GM19240 (cell line): ENCODE results near the gene TNKS1BP1.
"Not testable (repeated sequence)": the region's sequence is repeated elsewhere in the genome, so short reads cannot be mapped to it uniquely, and the experiment has no call there.

ENCODE experiments used
- DNase-seq: peaks from one replicate; pipeline ENCODE4 v3.0.0; 2011; ENCODE audit warnings: low spot score; ENCODE audit not compliant: insufficient read length

The TNKS1BP1 gene

GRCh38 chr11:57310630-57311086, 14.1 kb downstream of the TNKS1BP1 start:
- no peak for DNase-seq

DNA sequence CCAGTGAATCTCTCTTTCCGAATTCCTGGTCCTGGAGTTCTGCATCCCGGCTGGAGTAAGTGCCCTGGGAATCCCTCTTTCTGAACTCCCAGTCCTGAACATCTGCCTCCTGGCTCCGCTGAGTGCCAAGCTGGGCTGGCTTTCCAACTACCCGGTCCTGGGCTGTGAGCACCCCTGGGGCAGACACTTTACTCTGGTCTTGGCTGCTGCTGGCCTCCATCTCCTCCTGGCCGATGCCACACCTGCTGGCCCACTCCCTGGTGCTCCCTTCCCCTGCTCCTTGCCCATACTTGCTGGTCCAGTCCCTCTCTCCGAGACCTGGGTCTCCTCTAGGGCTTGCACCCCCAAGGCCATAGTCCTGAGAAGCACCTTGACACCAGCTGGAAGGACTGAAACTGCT, 14.7 kb downstream of the TNKS1BP1 start:
- no peak for DNase-seq

DNA sequence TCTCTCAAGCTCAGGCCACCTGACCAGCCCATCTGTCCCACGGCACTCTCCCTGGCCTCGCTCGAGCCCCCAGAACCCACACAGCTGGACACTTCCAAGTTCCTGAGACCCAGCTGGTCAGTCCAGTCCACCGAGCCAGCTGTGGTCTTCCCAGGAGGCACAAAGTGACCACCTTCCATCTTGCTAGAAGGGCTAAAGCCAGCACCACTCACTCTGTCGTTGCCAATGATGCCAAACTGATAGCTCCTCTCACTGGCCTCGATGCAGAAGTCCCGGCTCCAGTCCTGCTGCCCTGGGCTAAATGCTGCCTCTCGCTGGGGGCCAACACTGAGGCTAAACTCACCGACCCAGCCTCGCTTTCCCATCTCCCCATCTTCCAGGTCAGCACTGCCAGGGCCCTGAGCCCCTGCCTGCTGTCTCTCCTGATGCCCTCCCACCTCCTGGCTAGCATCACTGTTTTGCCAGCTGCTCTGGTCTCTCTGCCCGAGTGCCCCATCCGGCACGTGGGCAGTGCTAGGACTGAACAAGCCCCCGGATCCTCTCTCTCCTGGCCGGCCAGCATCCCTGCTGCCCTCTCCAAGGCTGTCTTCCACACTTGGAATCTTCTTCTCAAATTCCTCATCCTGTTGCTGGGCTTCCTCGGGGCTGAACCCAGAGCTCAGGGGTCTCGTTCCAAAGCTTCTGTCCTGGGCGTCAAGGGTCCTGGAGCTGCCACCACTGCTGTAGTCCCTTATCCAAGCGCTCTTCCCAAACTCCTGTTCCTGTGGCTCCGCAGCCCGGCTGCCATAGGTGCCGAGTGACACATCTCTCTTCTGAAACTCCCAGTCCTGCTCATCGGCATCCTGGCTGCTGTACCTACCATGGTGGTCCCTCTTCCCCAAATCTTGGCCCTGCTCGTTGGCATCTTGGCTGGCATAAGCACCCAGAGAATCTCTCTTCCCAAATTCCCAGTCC, 15.4 kb downstream of the TNKS1BP1 start:
- no peak for DNase-seq

DNA sequence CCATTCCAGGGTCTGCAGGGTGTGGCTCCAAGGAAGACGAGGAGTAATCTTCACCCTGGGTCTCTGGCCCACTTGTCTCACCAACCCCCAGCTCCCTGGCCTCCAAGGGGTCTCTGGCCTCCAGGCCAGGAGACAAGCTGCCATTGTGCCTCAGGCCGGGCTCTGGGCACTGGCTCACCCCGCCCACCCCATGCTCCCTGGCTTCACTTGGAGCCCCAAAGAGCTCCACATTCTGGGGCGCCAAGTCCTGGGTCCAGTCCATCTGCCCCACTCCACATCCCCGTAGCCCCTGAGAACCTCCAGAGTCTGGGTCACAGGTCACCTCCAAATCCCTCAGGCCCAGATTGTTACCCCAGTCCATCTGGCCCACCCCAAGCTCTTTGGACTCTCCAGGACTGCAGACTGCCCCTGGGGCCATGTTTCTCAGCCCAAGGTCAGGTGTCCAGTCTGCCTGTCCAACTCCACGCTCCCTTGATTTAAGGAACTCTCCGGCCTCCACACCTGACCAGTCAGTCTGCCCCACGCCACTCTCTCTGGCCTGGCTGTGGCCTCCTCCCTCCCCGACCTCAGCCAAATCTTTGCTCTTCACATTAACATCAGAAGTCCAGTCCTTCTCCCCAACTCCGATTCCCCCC, 16.2 kb downstream of the TNKS1BP1 start:
- no peak for DNase-seq

- no peak for DNase-seq
Observed at GRCh38 chr11:57307666-57308270, 17.0 kb downstream of the TNKS1BP1 start.

- no peak for DNase-seq
Observed at GRCh38 chr11:57306940-57307565, 17.7 kb downstream of the TNKS1BP1 start.

DNA sequence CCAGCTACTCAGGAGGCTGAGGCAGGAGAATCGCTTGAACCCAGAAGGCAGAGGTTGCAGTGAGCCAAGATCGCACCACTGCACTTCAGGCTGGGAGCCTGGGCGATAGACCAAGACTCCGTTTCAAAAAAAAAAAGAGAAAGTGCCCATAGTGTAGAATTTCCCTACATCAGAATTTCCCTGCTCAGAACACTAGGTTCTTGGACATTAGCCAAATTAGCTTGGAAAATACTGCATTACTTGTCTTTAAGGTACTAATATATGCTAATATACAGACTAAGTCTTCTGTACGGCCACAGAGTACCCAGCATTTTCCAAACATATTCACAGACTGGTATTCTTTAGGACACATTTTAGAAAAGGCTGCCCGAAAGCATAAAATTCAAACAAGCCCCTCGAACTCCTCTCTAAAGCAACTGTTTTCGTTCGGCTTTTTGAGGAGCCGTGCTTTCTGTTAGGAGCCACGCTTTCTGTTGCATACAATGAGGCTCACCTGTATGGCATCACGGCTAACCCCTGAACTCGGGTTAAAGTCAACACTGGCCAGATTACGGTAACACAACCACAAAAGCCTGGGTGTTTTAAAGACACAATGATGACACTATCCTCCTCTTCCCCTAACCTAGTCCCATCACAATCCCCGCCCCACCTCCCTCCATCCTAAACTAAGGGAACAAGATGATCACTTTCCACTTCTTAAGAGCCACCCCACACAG, 18.4 kb downstream of the TNKS1BP1 start:
- DNase-seq: no peak

GRCh38 chr11:57305523-57305922, 19.2 kb downstream of the TNKS1BP1 start:
- no peak for DNase-seq

DNA sequence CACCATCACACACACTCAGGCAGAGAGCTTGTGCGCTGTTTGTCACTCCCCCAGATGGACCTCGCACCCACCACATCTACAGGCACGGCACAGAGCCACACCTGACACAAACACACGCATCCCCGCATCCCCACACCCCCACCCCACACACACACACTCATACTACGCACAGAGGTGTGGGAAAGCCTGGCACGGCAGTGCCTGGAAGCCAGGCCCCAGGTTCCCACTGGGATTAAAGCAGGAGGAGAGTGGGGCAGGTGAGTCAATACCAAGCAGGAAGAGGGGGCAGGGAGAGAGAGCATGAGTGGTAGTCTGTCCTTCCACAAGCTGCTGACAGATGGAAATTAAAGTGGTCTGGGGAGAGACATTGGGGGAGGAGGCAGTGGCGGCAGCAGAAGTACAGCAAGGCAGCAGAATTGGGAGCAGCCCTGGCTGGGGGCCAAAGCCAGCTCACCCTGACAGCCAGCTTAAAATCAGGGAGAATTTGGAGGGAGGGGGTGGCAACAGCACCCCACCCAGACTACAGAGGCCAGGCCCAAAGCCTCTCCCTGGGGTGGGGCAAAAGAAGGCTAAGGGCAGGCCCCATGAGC, 20.7 kb downstream of the TNKS1BP1 start:
- DNase-seq: no peak

DNA sequence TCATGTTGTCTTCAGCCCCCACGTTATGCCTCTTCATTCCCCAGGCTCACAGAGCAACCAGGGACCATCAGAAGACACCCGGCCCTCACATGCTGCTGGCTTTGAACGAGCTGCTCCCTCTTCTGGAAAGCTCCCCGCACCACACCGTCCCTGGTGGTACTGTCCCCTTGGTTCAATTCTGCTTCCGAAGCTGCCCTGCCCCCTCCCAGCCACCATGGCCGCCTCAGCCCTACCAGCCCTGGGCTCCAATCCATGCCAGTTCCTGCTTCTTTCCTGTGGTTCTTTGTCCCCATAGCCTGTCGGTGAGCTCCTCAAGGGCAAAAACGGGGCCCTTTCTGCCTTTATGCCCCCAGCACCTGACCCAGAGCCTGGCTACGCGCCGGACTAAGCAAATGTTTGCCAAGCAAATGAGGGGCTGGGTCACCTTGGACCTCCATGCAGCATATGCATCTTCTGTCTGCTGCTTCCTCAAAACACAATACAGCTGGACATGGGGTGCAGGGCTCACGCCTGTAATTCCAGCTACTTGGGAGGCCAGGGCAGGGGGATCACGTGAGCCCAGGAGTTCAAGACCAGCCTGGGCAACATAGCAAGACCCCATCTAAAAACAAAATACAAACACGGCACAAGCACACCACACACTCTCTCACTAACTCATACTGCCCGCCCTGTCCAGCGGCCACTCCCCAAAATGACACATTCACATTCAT, 21.3 kb downstream of the TNKS1BP1 start:
- DNase-seq: no peak

DNA sequence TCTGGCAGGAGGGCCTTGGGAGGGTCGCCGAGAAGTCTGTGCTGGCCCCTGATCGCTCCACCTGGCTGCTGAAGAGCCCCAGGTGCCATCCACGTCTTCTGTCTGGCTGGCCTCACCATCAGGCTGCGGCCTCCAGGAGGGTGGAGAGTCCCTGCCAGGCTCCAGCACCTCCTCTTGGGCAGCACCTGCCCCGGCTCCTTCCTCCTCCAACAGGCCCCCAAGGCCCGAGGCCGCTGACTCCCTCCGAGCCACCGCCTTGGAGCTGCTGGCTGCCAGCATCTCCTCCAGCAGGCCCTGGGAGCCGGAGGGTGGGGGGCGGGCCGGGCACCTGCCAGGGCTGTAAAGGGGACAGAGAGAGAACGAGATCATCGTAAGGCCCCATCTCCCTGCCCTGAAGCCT, 22.3 kb downstream of the TNKS1BP1 start:
- no peak for DNase-seq

GRCh38 chr11:57301711-57302423, 22.9 kb downstream of the TNKS1BP1 start:
- no peak for DNase-seq

GRCh38 chr11:57300785-57301184, 24.0 kb downstream of the TNKS1BP1 start:
- no peak for DNase-seq

DNA sequence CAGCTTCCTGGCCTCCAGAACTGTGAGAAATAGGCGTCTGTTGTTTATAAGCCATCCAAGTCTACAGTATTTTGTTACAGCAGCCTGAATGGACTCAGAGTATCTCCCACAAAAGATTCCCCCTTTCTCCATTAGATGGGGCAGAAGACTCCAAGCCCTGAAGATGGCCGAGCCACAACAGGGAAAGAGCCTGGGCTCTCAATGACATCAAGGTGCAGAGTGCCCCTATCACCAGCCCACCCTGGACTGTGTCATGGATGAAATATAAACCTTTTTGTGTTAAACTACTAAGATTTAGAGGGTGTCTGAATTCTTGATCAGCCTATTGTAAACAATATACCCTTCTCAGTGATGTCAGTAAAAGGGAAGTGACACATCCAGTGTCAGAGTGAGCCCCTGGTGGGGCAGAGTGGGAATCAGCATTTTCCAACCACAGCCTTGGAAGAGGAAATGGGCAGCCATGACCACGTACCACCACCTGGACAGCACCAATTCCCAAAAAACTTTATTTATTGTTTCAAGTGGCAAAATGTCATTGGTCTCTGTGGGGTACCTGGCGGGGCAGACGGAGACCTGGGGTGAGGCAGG, 25.5 kb downstream of the TNKS1BP1 start:
- no peak for DNase-seq

DNA sequence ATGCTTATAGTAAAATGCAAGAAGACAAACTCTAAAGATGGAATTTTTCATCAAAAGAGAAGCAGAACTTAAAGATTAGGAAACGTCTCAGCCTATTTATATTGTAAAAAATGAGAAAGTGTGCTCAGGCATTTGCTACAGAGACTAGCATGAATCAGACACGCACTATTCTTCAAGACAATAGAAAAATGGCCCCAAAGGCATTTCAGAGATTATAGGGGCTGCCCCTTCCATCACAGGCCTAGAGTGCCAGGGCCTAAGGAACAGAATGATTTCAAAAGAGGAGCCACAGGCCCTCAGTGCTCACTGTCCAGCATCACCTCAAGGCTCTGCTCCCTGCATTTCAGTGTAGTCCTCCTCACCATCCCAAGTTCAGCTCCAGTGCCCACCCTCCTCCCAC, 27.5 kb downstream of the TNKS1BP1 start:
- no peak for DNase-seq

GRCh38 chr11:57296205-57296604, 28.5 kb downstream of the TNKS1BP1 start:
- DNase-seq: not testable (repeated sequence)

DNA sequence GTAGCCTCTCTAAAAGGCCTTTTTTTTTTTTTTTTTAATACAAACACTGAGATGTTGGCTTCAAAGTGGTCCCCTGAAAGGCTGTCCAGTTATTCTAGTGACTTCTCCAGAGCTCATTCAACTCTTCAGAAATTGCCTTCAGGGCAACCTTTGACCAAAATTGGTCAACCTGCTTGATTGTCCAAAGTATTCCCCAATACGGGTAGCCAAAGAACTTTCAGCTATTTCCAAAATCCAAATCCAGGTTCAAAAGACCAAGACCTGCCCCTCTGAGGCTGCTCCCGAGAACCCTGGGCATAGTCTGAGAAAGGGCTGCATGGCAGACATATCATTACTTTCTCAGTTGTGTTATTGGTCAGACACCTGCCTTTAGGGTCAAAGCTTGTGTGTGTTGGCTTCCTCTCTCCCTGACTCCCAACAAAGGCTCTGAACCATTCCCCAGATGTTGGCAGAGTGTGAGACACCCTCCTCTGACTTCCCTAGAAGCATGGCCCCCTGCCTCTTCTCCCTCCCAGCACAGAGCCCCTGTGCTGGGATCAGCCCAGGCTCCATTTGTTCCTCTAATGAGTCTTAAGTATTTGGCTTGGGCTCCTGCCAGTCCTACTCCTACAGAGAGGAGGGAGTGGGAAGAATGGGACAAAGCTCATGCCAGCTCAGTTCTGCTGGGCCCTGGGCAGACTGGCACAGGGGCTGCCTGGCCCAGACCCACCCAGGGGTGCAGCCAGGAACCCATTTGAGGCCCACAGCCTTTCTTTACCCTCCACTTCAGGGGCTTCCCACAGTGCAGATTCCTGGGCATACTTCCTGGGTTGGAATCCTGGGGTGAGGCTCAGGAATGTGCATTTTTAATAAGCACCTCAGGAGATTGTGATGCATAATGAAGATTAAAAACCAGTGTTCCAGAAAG, 30.3 kb downstream of the TNKS1BP1 start:
- DNase-seq: no peak

GRCh38 chr11:57290288-57290687, 34.5 kb downstream of the TNKS1BP1 start:
- no peak for DNase-seq
